Sigmoid colon (tissue), 7 donors: ENCODE data around the gene TERB2. TPM values are rescaled to one million over a fixed set of nuclear protein-coding genes. Genes with fewer than 3 reads are reported as not detected.
"Not testable (repeated sequence)": the region's sequence is repeated elsewhere in the genome, so short reads cannot be mapped to it uniquely, and the experiment has no call there.

Source experiments
- DNase-seq: peaks from one replicate; pipeline ENCODE4 v3.0.0-alpha.2; 2019
- H3K27ac ChIP-seq, 4 donors: fragments of 200-600 bp; sonication (generic); one replicate each; pipeline ENCODE4 v1.5.1; 2016 to 2019; ENCODE audit warnings: mild to moderate bottlenecking in 1 of 4
- H3K27me3 ChIP-seq, 3 donors: fragments of 200-600 bp; sonication (generic); one replicate each; pipeline ENCODE4 v1.5.1; 2019; ENCODE audit warnings: mild to moderate bottlenecking in 1 of 3
- H3K36me3 ChIP-seq, 4 donors: fragments of 200-600 bp; sonication (generic); one replicate each; pipeline ENCODE4 v1.5.1; 2016 to 2019
- H3K4me1 ChIP-seq, 4 donors: fragments of 200-600 bp; sonication (generic); one replicate each; pipeline ENCODE4 v1.5.1; 2017 to 2019
- H3K4me3 ChIP-seq, 4 donors: fragments of 200-600 bp; sonication (generic); one replicate each; pipeline ENCODE4 v1.5.1; 2017 to 2019; ENCODE audit warnings: mild to moderate bottlenecking in 2 of 4, moderate library complexity in 1 of 4
- H3K9me3 ChIP-seq, 4 donors: fragments of 200-600 bp in 3 of 4; sonication (generic) in 3 of 4; one replicate each; pipeline versions ENCODE4 v1.5.1 to v1.6.1; 2013 to 2019
- CTCF ChIP-seq, 4 experiments: fragments of 450-650 bp in 3 of 4; fragments of 200-600 bp in 1 of 4; IDR thresholded peaks; one replicate each; pipeline ENCODE4 v1.5.1; 2016 to 2019; ENCODE audit warnings: antibody characterized with exemption in 4 of 4, mild to moderate bottlenecking in 3 of 4, moderate library complexity in 2 of 4
- EP300 ChIP-seq, 4 donors: sonication (generic); formaldehyde crosslinking; IDR thresholded peaks; one replicate each; pipeline ENCODE4 v1.6.1; 2017; ENCODE audit warnings: antibody characterized with exemption in 4 of 4
- POLR2A ChIP-seq, 2 donors: fragments of 450-650 bp; IDR thresholded peaks; one replicate each; pipeline ENCODE4 v1.6.1; 2016; ENCODE audit warnings: antibody characterized with exemption in 2 of 2, mild to moderate bottlenecking in 2 of 2, moderate library complexity in 2 of 2
- POLR2AphosphoS5 ChIP-seq, 4 donors: sonication (generic); formaldehyde crosslinking; IDR thresholded peaks; one replicate each; pipeline ENCODE4 v1.6.1; 2017; ENCODE audit warnings: antibody characterized with exemption in 4 of 4
- WGBS, 2 donors: extraction: QIAGEN DNeasy Blood & Tissue Kit; methylation state at CpG; one replicate each; pipeline ENCODE4 v1.1.7; 2013; 5-methylcytosine and 5-hydroxymethylcytosine counted together
- intact Hi-C: fragments of 100-400 bp; cut with DNase I; formaldehyde crosslinking; loops from one replicate; pipeline ENCODE4 v1.15.1; 2023
- polyA plus RNA-seq, 3 donors: library from polyadenylated mRNA; stranded (reverse); fragments of 200-250 nt; gene quantifications; one replicate each; pipeline ENCODE4 v1.2.3, GENCODE V29; 2013
- total RNA-seq, 4 donors: library from RNA; depleted of rRNA; stranded (reverse); fragments of >200 nt; gene quantifications; one replicate each; pipeline ENCODE4 v1.1.0, GENCODE V29; 2016
- donor health status: healthy with polysubstance abuse.
- donor health status: Bipolar disorder and iron deficiency.
- donor health status: healthy.

The TERB2 gene
- total and polyA plus RNA-seq, 7 donors = not detected

DNA sequence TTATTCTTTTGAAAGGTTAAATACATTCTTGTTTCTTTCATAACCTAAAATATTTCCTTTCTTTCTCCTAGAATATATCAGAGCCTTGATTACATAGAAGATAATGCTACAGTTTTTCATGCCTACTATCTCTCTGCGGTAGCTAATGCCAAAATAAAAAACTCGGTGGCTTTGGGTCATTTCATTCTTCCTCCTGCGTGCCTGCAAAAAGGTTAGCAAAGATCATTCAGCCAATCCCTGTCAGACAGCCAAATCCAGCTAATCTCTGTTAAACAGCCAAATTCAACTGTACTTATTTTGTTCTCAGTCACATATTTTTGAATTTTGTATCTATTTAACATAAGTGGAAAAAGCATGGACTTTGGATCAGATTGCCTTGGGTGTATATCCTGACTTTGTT lies 1.8 kb downstream of the TERB2 start:
- H3K27ac ChIP-seq, H3K9me3 ChIP-seq, H3K36me3 ChIP-seq, DNase-seq, H3K4me3 ChIP-seq, H3K4me1 ChIP-seq, H3K27me3 ChIP-seq, intact Hi-C loops: not testable (repeated sequence)
- WGBS, 2 donors = 20 to 66% methylated on average over 3 of the region's 3 CpGs

DNA sequence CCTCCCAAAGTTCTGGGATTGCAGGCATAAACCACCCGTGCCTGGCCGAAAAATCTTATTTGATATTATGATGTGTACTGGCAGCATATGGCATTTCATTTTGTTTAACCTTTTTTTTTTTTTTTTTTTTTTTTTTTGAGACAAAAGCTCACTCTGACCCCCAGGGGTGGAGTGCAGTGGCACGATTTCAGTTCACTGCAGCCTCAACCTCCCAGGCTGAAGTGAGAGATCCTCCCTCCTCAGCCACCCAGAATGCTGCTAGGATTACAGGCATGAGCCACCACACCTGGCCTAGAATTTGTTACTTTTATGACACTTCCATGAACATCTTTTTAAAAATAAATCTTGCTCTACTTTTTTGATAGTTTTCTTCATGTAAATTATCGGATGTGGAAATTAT lies 12.0 kb downstream of the TERB2 start:
- H3K4me3 ChIP-seq = no peak overlapping the region
- no peak for TF ChIP-seq EP300 (IDR thresholded peaks at IDR 0.05)
- no peak for TF ChIP-seq POLR2A (IDR thresholded peaks at IDR 0.05)
- TF ChIP-seq CTCF (IDR thresholded peaks at IDR 0.05) = no peak
- TF ChIP-seq POLR2AphosphoS5 (IDR thresholded peaks at IDR 0.05) = no peak
- no peak for DNase-seq
- WGBS, 2 donors = 63 to 81% methylated on average over 4 of the region's 4 CpGs
- no peaks in the 10 kb centered on the region for H3K4me1 ChIP-seq
- H3K9me3 ChIP-seq = no peaks in the 10 kb centered on the region
- no peaks in the 10 kb centered on the region for H3K27me3 ChIP-seq
- no peak overlapping the region for H3K27ac ChIP-seq
- intact Hi-C loops = loop anchor here (5.0 kb wide), 1 partner anchor 69 kb away; no protein-coding TSS in a partner anchor
- H3K36me3 ChIP-seq = no peaks in the 10 kb centered on the region

GRCh38 chr15:44971036-44971435 lies 14.5 kb downstream of the TERB2 start:
- WGBS, 2 donors = 86 to 87% methylated on average over 6 of the region's 6 CpGs
- Histone ChIP-seq H3K27ac (no peak overlapping the region), H3K27me3 (no peaks in the 10 kb centered on the region)

GRCh38 chr15:44976183-44976582 lies 19.7 kb downstream of the TERB2 start:
- DNase-seq, H3K4me3 ChIP-seq, H3K4me1 ChIP-seq, intact Hi-C loops, H3K27me3 ChIP-seq, H3K27ac ChIP-seq, H3K9me3 ChIP-seq, H3K36me3 ChIP-seq: not testable (repeated sequence)
- 94 to 97% methylated on average over 3 of the region's 3 CpGs for WGBS, 2 donors

More at GRCh38 chr15:44971036-44971435, 14.5 kb downstream of the TERB2 start:
- Histone ChIP-seq H3K4me1 (no peaks in the 10 kb centered on the region), H3K36me3 (no peaks in the 10 kb centered on the region), H3K9me3 (no peaks in the 10 kb centered on the region), H3K4me3 (no peak overlapping the region)
- TF ChIP-seq POLR2AphosphoS5 (IDR thresholded peaks at IDR 0.05) (no peak), POLR2A (IDR thresholded peaks at IDR 0.05) (no peak), CTCF (IDR thresholded peaks at IDR 0.05) (no peak), EP300 (IDR thresholded peaks at IDR 0.05) (no peak)
- DNase-seq = no peak
- intact Hi-C loops = no loop called here

DNA sequence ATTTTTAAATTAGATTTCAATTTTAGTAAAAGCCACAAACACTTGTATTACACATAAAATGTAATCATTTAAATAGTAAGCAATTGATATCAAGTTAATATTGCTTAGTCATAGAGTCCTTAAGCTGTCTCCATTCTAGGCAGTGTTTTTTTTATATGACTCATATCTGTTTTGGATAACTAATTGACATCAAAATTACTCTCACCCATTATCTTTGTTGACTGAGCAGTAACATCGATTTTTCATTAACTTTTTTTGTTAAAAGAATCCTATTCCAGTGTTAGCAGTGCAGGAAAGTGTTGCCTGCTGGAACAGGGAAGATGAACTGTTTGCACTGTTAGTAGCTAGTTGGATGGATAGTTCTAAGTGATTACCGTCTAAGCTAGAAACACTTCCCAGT lies 21.3 kb downstream of the TERB2 start:
- H3K36me3 ChIP-seq, DNase-seq, H3K9me3 ChIP-seq, H3K4me1 ChIP-seq, H3K27ac ChIP-seq, H3K27me3 ChIP-seq, intact Hi-C loops, H3K4me3 ChIP-seq: not testable (repeated sequence)
- 32 to 64% methylated on average over 2 of the region's 2 CpGs for WGBS, 2 donors

- DNase-seq, H3K27ac ChIP-seq, H3K27me3 ChIP-seq, H3K4me3 ChIP-seq, H3K9me3 ChIP-seq, intact Hi-C loops, H3K36me3 ChIP-seq, H3K4me1 ChIP-seq: not testable (repeated sequence)
- 21 to 49% methylated on average over 2 of the region's 2 CpGs for WGBS, 2 donors
These were observed 23.3 kb downstream of the TERB2 start for GRCh38 chr15:44979617-44980339.

GRCh38 chr15:44984144-44984543 lies 27.7 kb downstream of the TERB2 start:
- H3K4me1 ChIP-seq, intact Hi-C loops, H3K4me3 ChIP-seq, H3K27me3 ChIP-seq, H3K9me3 ChIP-seq, DNase-seq, H3K27ac ChIP-seq, H3K36me3 ChIP-seq: not testable (repeated sequence)
- 80 to 81% methylated on average over 1 of the region's 1 CpG for WGBS, 2 donors

DNA sequence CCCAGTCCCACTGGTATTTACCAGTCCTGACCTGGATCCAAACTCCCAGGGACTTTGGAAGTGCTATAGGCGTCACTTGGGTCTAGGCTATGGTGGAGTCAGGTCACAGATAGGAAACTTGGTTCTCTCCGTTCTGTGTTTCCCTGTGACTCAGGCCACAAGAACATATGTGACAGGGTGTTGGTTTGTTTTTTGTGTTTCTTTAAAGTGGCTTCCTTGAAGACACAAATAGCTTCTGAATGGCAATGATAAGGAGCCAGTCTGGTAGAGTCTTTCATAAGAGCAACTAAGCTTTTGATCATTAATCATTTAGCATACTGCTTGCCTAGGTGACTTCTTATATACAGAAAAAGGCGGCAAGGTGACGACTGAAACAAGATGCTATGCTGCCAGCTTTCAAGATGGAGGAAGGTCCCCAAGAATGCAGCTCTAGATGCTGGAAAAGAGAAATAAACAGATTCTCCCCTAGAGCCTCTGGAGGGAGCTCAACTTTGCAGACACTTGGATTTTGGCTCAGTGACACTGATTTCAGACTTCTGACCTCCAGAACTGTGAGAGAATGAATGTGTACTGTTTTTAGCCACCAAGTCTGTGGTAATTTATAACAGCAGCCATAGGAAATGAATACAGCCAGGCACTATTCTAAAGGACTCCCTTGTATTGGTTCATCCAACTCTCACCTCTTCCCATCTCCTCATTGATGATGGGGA lies 30.0 kb downstream of the TERB2 start:
- DNase-seq = not testable (repeated sequence)

DNA sequence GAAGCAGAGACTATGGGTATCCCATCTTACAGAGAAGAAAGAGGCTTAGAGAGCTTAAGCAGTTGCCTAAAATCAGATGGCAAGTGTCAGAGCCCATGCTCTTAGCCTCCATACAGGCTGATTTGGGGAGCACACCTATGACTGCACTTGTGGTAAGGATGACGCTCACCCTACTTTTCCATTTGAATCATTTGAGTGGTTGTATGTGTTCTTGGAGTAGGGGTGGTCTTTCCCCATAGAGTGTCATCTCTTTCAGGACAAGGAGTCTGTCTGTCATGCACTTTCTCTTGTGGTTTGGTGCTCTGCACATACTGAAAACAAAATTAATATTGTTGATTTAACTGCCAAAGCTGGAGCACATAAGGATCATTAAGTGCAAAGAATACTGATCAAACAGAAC lies 31.2 kb downstream of the TERB2 start:
- H3K27me3 ChIP-seq, H3K4me1 ChIP-seq, H3K36me3 ChIP-seq, DNase-seq, H3K27ac ChIP-seq, H3K4me3 ChIP-seq, H3K9me3 ChIP-seq: not testable (repeated sequence)
- 74 to 90% methylated on average over 1 of the region's 1 CpG for WGBS, 2 donors
- intact Hi-C loops = loop anchor here (5.0 kb wide), 1 partner anchor 85 kb away; no protein-coding TSS in a partner anchor

More for the DNA sequence above, 30.0 kb downstream of the TERB2 start:
- 75 to 80% methylated on average over 4 of the region's 4 CpGs for WGBS, 2 donors
- H3K4me3 ChIP-seq, H3K36me3 ChIP-seq, H3K9me3 ChIP-seq, H3K27me3 ChIP-seq, H3K4me1 ChIP-seq, H3K27ac ChIP-seq: not testable (repeated sequence)
- intact Hi-C loops = loop anchor here (5.0 kb wide), 1 partner anchor 84 kb away; no protein-coding TSS in a partner anchor

DNA sequence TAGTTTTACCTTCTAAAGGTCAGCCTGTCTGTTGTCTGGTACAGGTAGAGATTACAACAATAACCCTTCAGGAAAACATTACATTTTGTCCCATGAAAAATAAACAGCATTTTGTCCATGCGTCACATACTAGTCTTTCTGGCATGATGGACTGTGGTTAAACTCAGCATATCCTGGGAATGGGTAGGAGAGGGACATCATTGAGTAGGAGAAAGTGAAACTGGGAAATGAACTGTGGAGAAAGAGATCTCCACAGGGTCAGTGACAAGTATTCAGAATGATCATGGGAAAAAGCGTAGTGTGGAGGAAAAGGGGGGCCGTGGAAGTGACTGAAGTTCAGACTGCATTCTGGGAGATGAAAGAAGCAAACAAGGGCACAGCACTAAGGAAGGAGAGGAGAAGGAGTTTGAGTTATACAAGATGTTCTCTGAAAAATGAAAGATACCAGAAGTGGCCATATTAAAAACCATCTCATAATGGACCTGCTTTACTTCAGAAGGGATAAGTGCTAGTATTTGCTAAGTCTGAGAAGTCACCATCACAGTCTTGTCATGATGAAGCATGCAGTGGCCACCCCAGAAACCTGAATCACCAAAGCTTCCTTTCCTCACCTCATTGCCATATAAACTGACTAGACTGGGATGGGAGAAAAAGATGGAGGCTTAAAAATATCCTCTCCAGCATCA lies 31.8 kb downstream of the TERB2 start:
- not testable (repeated sequence) for DNase-seq, H3K27ac ChIP-seq, H3K36me3 ChIP-seq, H3K9me3 ChIP-seq, H3K27me3 ChIP-seq, H3K4me3 ChIP-seq, H3K4me1 ChIP-seq
- WGBS, 2 donors = 89 to 91% methylated on average over 1 of the region's 3 CpGs
- intact Hi-C loops = loop anchor here (5.0 kb wide), 1 partner anchor 86 kb away; no protein-coding TSS in a partner anchor
